ENCODE results near the gene DUSP16.
A peak's percentile ranks its signal among the peaks of the same experiment; 100 is the strongest.
"Not testable (repeated sequence)": the region's sequence is repeated elsewhere in the genome, so short reads cannot be mapped to it uniquely, and the experiment has no call there.

Gene DUSP16

GRCh38 chr12:12562585-12563261 is at the start of gene DUSP16:
Gene DUSP16 (minus strand): TSS chr12:12562863. CDS start chr12:12521098, 41,765 bp downstream.
- DNase-seq, result peak; percentile 52

- peak; percentile 30 for DNase-seq
Observed at GRCh38 chr12:12612358-12612757, 49.7 kb upstream of the DUSP16 start.

GRCh38 chr12:12611512-12612306 is 49.0 kb upstream of the DUSP16 start, which contains the start of gene CREBL2:
Gene CREBL2 (plus strand): TSS chr12:12611876. CDS start chr12:12612173, 297 bp downstream.
- DNase-seq, result peak; percentile 81

- DNase-seq, result no peak
Observed at GRCh38 chr12:12610711-12611110, 48.0 kb upstream of the DUSP16 start.

- DNase-seq, result no peak
Observed at GRCh38 chr12:12609692-12610091, 47.0 kb upstream of the DUSP16 start.

- peak; percentile 5 for DNase-seq
Observed at GRCh38 chr12:12608557-12608957, 45.9 kb upstream of the DUSP16 start.

GRCh38 chr12:12606781-12607589 is 44.3 kb upstream of the DUSP16 start:
- DNase-seq, result no peak

- DNase-seq, result no peak
Observed at GRCh38 chr12:12604740-12605139, 42.1 kb upstream of the DUSP16 start.

GRCh38 chr12:12600659-12601058 is 38.0 kb upstream of the DUSP16 start:
- no peak for DNase-seq

- DNase-seq, result no peak
Observed at GRCh38 chr12:12599750-12600643, 37.3 kb upstream of the DUSP16 start.

- no peak for DNase-seq
Observed at GRCh38 chr12:12598864-12599263, 36.2 kb upstream of the DUSP16 start.

- not testable (repeated sequence) for DNase-seq
Observed at GRCh38 chr12:12596598-12596997, 33.9 kb upstream of the DUSP16 start.

- DNase-seq, result not testable (repeated sequence)
Observed at GRCh38 chr12:12595929-12596328, 33.3 kb upstream of the DUSP16 start.

GRCh38 chr12:12592930-12593329 is 30.3 kb upstream of the DUSP16 start:
- DNase-seq, result no peak

GRCh38 chr12:12590961-12591360 is 28.3 kb upstream of the DUSP16 start:
- DNase-seq, result no peak

GRCh38 chr12:12588436-12588835 is 25.8 kb upstream of the DUSP16 start:
- not testable (repeated sequence) for DNase-seq

GRCh38 chr12:12587878-12588277 is 25.2 kb upstream of the DUSP16 start:
- DNase-seq, result no peak

GRCh38 chr12:12586879-12587675 is 24.4 kb upstream of the DUSP16 start:
- no peak for DNase-seq

- no peak for DNase-seq
Observed at GRCh38 chr12:12585115-12585863, 22.6 kb upstream of the DUSP16 start.

- DNase-seq, result no peak
Observed at GRCh38 chr12:12583510-12584178, 21.0 kb upstream of the DUSP16 start.

Measured in GF-D8 (cell line).